HEK293 (cell line): ENCODE measurements around the gene CACNG4.

ENCODE experiments used
- CTCF ChIP-seq: fragments of 450-650 bp; formaldehyde crosslinking; IDR thresholded peaks from 2 replicates; pipeline ENCODE4 v1.5.1; 2016; ENCODE audit warnings: missing biosample characterization, missing genetic modification characterization
- KLF16 ChIP-seq: fragments of 450-650 bp; formaldehyde crosslinking; IDR thresholded peaks from 2 replicates; pipeline ENCODE4 v1.5.1; 2017; ENCODE audit warnings: missing biosample characterization, missing genetic modification characterization
- PRDM4 ChIP-seq: fragments of 450-650 bp; formaldehyde crosslinking; IDR thresholded peaks from 2 replicates; pipeline ENCODE4 v1.5.1; 2017; ENCODE audit warnings: missing biosample characterization, missing genetic modification characterization
- REST ChIP-seq: fragments of 450-650 bp; formaldehyde crosslinking; IDR thresholded peaks from 2 replicates; pipeline ENCODE4 v1.5.1; 2016; ENCODE audit warnings: missing biosample characterization, missing genetic modification characterization
- ZNF341 ChIP-seq: fragments of 450-650 bp; formaldehyde crosslinking; IDR thresholded peaks from 2 replicates; pipeline ENCODE4; 2016; ENCODE audit warnings: low read depth, missing biosample characterization, missing genetic modification characterization
- ZNF530 ChIP-seq: fragments of 450-650 bp; formaldehyde crosslinking; IDR thresholded peaks from 2 replicates; pipeline ENCODE4 v1.5.1; 2016; ENCODE audit warnings: low read depth, missing biosample characterization, missing genetic modification characterization
- ZNF560 ChIP-seq: fragments of 450-650 bp; formaldehyde crosslinking; IDR thresholded peaks from 2 replicates; pipeline ENCODE4 v1.5.1; 2017; ENCODE audit warnings: missing biosample characterization, missing genetic modification characterization, borderline replicate concordance
- ZNF704 ChIP-seq: fragments of 450-650 bp; formaldehyde crosslinking; IDR thresholded peaks from 2 replicates; pipeline ENCODE4 v1.5.1; 2016; ENCODE audit warnings: missing biosample characterization, missing genetic modification characterization
- ZNF76 ChIP-seq: fragments of 450-650 bp; formaldehyde crosslinking; IDR thresholded peaks from 2 replicates; pipeline ENCODE4; 2016; ENCODE audit warnings: low read depth, missing biosample characterization, missing genetic modification characterization, borderline replicate concordance
- TF ChIP-seq, protein P1 (sequence below): fragments of 450-650 bp; formaldehyde crosslinking; IDR thresholded peaks from 2 replicates; pipeline ENCODE4 v1.5.1; 2016; ENCODE audit warnings: missing biosample characterization, missing genetic modification characterization, low read depth

- TF ChIP-seq ZNF341 (tag by site-specific recombination) (no peak), PRDM4 (no peak), CTCF (tag by site-specific recombination) (no peak), REST (tag by site-specific recombination) (no peak), KLF16 (tag by site-specific recombination) (no peak), ZNF530 (tag by site-specific recombination) (no peak), ZNF560 (tag by site-specific recombination) (no peak), ZNF76 (no peak), ZNF704 (tag by site-specific recombination) (no peak)
- TF ChIP-seq, protein P1, sequence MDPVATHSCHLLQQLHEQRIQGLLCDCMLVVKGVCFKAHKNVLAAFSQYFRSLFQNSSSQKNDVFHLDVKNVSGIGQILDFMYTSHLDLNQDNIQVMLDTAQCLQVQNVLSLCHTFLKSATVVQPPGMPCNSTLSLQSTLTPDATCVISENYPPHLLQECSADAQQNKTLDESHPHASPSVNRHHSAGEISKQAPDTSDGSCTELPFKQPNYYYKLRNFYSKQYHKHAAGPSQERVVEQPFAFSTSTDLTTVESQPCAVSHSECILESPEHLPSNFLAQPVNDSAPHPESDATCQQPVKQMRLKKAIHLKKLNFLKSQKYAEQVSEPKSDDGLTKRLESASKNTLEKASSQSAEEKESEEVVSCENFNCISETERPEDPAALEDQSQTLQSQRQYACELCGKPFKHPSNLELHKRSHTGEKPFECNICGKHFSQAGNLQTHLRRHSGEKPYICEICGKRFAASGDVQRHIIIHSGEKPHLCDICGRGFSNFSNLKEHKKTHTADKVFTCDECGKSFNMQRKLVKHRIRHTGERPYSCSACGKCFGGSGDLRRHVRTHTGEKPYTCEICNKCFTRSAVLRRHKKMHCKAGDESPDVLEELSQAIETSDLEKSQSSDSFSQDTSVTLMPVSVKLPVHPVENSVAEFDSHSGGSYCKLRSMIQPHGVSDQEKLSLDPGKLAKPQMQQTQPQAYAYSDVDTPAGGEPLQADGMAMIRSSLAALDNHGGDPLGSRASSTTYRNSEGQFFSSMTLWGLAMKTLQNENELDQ, result no peak
Observed at GRCh38 chr17:66941249-66941648, 23.3 kb upstream of the CACNG4 start.
